HFFc6 (cell line): ENCODE measurements around the gene BAHCC1. TPM values are rescaled to one million over a fixed set of nuclear protein-coding genes. Genes with fewer than 3 reads are reported as not detected.

Source experiments
- DNase-seq: peaks from one replicate; pipeline ENCODE4 v3.0.0-alpha.2; 2018
- H3K27ac Mint-ChIP-seq: 2 replicates; pipeline ENCODE4 v1.8.0; 2020; ENCODE audit warnings: mild to moderate bottlenecking, mixed read lengths
- H3K27me3 Mint-ChIP-seq: 2 replicates; pipeline ENCODE4 v1.8.0; 2021; ENCODE audit warnings: mild to moderate bottlenecking, moderate library complexity, mixed read lengths; ENCODE audit not compliant: insufficient read depth
- H3K36me3 Mint-ChIP-seq: 2 replicates; pipeline ENCODE4 v1.8.0; 2021; ENCODE audit warnings: low read depth, mixed read lengths
- H3K4me1 Mint-ChIP-seq: 2 replicates; pipeline ENCODE4 v1.8.0; 2020; ENCODE audit warnings: low read depth, mixed read lengths
- H3K4me3 Mint-ChIP-seq: 2 replicates; pipeline ENCODE4 v1.8.0; 2020; ENCODE audit warnings: mild to moderate bottlenecking, moderate library complexity, mixed read lengths
- H3K9me3 Mint-ChIP-seq: 2 replicates; pipeline ENCODE4 v1.8.0; 2020; ENCODE audit warnings: mild to moderate bottlenecking, mixed read lengths
- total RNA-seq, 6 experiments: library from RNA; stranded (reverse); fragmentation: NEBNext Ultra II Directional; extraction: Animal tissue kit (Norgen Biotek cat#: 25700); gene quantifications; 2 replicates in 1 of 6; 3 replicates in 5 of 6; pipeline ENCODE4 v1.2.3, GENCODE V29; 2021
- TF ChIP-seq, protein P1 (sequence below): fragments of 200-600 bp; sonication (generic); IDR thresholded peaks from 2 replicates; pipeline ENCODE4 v1.5.0; 2021; ENCODE audit warnings: antibody characterized with exemption, mild to moderate bottlenecking

The BAHCC1 gene
- total RNA-seq, 6 experiments from 2014 or later: 7.3 to 9.7 (median 8.3) TPM

DNA sequence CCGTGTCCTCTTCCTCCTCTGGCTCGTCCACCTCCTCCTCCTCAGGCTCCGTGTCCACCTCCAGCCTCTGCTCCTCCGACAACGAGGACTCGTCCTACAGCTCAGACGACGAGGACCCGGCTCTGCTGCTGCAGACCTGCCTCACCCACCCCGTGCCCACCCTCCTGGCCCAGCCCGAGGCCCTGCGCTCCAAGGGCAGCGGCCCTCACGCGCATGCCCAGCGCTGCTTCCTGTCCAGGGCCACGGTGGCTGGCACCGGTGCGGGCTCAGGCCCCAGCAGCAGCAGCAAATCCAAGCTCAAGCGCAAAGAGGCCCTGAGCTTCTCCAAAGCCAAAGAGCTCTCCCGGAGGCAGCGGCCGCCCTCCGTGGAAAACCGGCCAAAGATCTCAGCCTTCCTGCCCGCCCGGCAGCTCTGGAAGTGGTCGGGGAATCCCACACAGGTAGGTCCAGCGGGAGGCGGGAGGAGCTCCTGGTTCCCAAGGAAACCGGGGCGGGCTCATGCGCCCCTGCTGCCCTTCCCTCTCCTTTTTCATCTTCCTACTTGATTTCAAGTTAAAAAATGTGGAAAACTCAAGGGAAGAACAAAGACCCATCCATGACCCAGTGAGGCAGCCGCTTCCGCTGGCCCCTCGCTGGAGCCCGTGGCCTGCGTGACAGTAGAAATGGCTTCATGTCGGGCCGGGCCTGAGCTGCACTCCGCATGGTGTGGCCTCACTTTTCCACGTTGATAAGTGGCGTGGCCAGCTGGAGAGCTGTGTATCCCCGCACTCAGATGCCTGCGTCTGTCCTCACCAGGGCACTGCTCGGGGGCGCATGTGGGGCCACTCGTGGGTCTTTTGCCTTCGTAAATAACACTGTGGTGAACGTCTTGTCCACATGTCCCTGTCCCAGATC is 66.6 kb downstream of the BAHCC1 start:
- Mint-ChIP-seq H3K4me1 (no peaks in the 10 kb centered on the region), H3K27ac (no peak overlapping the region), H3K9me3 (no peaks in the 10 kb centered on the region), H3K4me3 (no peak overlapping the region), H3K36me3 (no peaks in the 10 kb centered on the region), H3K27me3 (peaks cover 5% of the 10 kb centered on the region)
- DNase-seq: no peak
- TF ChIP-seq, protein P1, sequence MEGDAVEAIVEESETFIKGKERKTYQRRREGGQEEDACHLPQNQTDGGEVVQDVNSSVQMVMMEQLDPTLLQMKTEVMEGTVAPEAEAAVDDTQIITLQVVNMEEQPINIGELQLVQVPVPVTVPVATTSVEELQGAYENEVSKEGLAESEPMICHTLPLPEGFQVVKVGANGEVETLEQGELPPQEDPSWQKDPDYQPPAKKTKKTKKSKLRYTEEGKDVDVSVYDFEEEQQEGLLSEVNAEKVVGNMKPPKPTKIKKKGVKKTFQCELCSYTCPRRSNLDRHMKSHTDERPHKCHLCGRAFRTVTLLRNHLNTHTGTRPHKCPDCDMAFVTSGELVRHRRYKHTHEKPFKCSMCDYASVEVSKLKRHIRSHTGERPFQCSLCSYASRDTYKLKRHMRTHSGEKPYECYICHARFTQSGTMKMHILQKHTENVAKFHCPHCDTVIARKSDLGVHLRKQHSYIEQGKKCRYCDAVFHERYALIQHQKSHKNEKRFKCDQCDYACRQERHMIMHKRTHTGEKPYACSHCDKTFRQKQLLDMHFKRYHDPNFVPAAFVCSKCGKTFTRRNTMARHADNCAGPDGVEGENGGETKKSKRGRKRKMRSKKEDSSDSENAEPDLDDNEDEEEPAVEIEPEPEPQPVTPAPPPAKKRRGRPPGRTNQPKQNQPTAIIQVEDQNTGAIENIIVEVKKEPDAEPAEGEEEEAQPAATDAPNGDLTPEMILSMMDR: no peak

DNA sequence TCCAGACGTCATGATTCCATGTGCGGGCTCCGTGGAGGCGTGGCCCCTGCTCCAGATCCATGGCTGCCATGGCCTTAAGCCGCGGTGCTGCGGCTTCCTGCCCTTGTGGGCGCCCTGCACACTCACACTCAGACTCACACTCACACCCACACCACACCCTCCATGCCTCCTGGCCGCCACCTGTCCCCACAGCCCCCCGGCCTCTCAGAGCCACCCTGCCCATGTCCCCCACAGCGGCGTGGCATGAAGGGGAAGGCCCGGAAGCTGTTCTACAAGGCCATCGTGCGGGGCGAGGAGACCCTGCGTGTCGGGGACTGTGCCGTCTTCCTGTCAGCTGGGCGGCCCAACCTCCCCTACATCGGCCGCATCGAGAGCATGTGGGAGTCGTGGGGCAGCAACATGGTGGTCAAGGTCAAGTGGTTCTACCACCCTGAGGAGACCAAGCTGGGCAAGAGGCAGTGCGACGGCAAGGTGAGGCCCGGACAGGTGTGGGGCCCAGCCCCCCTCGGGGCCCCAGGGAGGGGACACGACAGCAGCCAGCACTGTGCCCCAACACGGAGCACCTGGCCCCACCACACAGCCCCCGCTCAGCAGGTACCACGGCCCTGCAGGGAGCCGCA is 67.4 kb downstream of the BAHCC1 start:
- H3K27ac Mint-ChIP-seq: no peak overlapping the region
- no peak for DNase-seq
- H3K4me3 Mint-ChIP-seq: no peak overlapping the region
- H3K27me3 Mint-ChIP-seq: peaks cover 5% of the 10 kb centered on the region
- no peaks in the 10 kb centered on the region for H3K36me3 Mint-ChIP-seq
- no peaks in the 10 kb centered on the region for H3K4me1 Mint-ChIP-seq
- TF ChIP-seq, protein P1: no peak
- H3K9me3 Mint-ChIP-seq: no peaks in the 10 kb centered on the region

DNA sequence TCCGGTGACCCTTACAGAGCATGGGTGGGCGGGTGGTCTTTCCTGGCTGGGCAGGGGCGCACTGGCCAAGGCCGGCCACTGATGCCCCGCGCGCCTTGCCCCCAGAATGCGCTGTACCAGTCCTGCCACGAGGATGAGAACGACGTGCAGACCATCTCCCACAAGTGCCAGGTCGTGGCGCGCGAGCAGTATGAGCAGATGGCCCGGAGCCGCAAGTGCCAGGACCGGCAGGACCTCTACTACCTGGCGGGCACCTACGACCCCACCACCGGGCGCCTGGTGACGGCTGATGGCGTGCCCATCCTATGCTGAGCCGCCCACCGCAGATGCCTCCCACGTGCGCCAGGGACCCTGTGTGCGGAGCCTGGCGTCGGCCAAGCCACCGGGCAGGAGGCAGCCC is 68.2 kb downstream of the BAHCC1 start:
- H3K36me3 Mint-ChIP-seq: no peaks in the 10 kb centered on the region
- no peak for DNase-seq
- no peak overlapping the region for H3K27ac Mint-ChIP-seq
- no peak overlapping the region for H3K4me3 Mint-ChIP-seq
- H3K4me1 Mint-ChIP-seq: no peaks in the 10 kb centered on the region
- H3K27me3 Mint-ChIP-seq: peaks cover 5% of the 10 kb centered on the region
- H3K9me3 Mint-ChIP-seq: no peaks in the 10 kb centered on the region
- TF ChIP-seq, protein P1: no peak

DNA sequence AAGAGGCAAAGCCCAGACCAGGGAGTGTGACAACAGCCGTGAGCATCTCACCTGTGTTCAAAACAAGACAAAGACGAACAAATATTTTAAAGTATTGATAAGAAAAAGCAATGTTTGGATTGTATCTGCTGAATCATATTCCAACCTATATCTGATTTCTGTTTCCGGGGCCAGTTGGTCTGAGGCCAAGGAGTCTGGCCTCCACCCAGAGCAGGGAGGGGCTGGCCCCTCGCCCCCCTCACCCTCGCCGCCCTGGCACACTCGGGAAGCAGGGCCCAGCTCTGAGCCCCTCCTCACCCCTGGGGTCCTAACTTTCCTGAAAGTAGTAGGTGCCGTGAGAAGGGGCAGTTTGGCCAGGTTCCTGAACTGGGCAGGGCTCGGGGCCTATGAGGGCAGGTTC is 69.3 kb downstream of the BAHCC1 start:
- Mint-ChIP-seq H3K27ac (no peak overlapping the region), H3K4me3 (no peak overlapping the region), H3K4me1 (no peaks in the 10 kb centered on the region), H3K27me3 (peaks cover 5% of the 10 kb centered on the region), H3K36me3 (no peaks in the 10 kb centered on the region), H3K9me3 (no peaks in the 10 kb centered on the region)
- TF ChIP-seq, protein P1: no peak
- DNase-seq: no peak

DNA sequence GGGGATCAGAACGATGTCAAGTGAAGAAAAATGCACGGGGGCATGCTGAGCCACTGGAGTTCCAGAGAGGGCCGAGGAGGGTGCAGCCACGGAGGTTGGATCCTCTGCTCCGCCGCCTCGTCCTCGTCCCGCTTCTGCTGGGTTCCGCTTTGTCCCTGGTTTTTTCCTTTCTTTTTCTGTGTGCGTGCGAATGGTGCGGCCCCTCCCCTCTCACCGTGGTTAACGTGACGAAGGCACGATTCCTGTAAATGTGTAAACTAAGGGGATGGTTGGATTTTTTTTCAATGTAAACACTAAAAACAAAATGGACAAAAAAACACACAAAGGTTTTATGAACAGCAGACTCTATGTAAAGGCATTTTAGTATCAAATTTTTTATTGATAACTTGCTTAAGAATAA is 70.7 kb downstream of the BAHCC1 start:
- H3K27me3 Mint-ChIP-seq: peaks cover 5% of the 10 kb centered on the region
- no peak overlapping the region for H3K4me3 Mint-ChIP-seq
- H3K36me3 Mint-ChIP-seq: no peaks in the 10 kb centered on the region
- no peak for DNase-seq
- H3K27ac Mint-ChIP-seq: no peak overlapping the region
- no peaks in the 10 kb centered on the region for H3K9me3 Mint-ChIP-seq
- H3K4me1 Mint-ChIP-seq: peaks cover 5% of the 10 kb centered on the region
- TF ChIP-seq, protein P1: no peak
